ENCODE results near the gene TMEM126A.
"Not testable (repeated sequence)": the region's sequence is repeated elsewhere in the genome, so short reads cannot be mapped to it uniquely, and the experiment has no call there.

Gene TMEM126A

DNA sequence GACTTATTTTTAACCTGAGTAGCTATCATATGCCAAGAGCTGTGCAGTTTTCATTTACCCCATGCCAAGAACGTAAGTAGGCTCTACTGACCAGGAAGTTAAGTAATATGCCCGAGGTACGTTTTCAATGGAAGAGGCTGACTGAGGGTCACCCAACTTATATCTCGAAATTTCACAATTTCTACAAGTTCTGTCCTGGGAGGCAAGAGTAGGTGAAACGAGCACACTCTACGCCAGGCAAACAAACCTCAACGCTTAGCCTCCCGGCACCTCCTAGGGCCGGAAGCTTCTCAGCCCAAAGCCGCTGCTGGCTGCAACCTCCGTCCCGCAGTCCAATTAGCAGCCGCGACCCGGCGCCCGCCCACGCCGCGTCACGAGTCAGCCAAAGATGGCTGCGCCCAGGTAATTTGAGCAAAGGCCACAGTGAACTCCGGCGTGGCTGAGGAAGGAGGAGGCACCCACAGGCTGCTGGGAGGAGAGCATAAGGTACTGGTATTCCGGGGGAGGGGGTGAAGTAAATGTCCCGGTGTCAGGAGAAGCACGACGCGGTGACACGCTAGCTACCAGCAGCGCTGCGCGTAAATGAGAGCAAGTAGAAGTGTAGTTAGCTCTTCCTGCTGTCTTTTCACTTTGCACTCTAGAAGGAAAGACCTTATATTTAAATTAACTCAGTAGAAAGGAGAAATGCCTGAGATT is at the start of gene TMEM126A:
TMEM126A (plus strand) TSS at position 364 of the 696 bp plus-strand sequence. CDS start 2,289 bp downstream, outside the sequence.
- peaks cover 4% of the 10 kb centered on the region for H3K36me3 ChIP-seq (ENCODE audit: insufficient read depth, low read length)
- peaks cover 23% of the 10 kb centered on the region for H3K4me1 ChIP-seq (ENCODE audit: control insufficient read depth, insufficient read depth, low read length, unreplicated experiment)
- H2AFZ ChIP-seq (ENCODE audit: low read length, unreplicated experiment), result peak within 1 kb of the TSS; percentile 94
- peak within 1 kb of the TSS; percentile 40 for H3K27ac ChIP-seq (ENCODE audit: low read depth, low read length)
- peak within 1 kb of the TSS; percentile 83 for H3K4me3 ChIP-seq (ENCODE audit: low read depth, low read length)
- H3K27me3 ChIP-seq (ENCODE audit: insufficient read depth, low read length), result 0 out of 2 replicates have a peak, but pooled peaks cover under 1% of the 10 kb centered on the region
- H3K79me2 ChIP-seq (ENCODE audit: control insufficient read depth, insufficient read depth, low read length, unreplicated experiment), result peaks cover 33% of the 10 kb centered on the region

DNA sequence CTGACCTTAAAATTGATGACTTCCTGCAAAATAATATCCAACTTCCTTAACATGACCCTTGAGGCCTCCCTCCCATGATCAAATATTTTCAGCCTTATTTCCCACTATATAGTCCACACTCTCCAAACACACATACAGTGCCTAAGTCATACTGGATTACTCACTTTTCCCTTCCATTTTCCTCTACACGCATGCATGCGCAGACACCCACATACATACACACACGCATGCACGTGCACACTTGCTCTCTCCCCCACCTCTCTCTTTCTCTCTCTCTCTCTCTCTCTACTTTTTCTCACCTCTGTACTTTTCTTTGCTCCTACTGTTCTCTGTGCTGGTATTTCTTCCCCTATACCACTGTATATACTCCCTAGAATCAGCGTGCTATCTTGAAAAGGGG is 48.7 kb upstream of the TMEM126A start:
- Histone ChIP-seq H3K27ac (ENCODE audit: low read depth, low read length) (no peak overlapping the region), H3K79me2 (ENCODE audit: control insufficient read depth, insufficient read depth, low read length, unreplicated experiment) (no peaks in the 10 kb centered on the region), H3K4me1 (ENCODE audit: control insufficient read depth, insufficient read depth, low read length, unreplicated experiment) (no peaks in the 10 kb centered on the region), H3K4me3 (ENCODE audit: low read depth, low read length) (no peak overlapping the region), H3K36me3 (ENCODE audit: insufficient read depth, low read length) (no peaks in the 10 kb centered on the region), H2AFZ (ENCODE audit: low read length, unreplicated experiment) (no peak overlapping the region), H3K27me3 (ENCODE audit: insufficient read depth, low read length) (no peaks in the 10 kb centered on the region)

DNA sequence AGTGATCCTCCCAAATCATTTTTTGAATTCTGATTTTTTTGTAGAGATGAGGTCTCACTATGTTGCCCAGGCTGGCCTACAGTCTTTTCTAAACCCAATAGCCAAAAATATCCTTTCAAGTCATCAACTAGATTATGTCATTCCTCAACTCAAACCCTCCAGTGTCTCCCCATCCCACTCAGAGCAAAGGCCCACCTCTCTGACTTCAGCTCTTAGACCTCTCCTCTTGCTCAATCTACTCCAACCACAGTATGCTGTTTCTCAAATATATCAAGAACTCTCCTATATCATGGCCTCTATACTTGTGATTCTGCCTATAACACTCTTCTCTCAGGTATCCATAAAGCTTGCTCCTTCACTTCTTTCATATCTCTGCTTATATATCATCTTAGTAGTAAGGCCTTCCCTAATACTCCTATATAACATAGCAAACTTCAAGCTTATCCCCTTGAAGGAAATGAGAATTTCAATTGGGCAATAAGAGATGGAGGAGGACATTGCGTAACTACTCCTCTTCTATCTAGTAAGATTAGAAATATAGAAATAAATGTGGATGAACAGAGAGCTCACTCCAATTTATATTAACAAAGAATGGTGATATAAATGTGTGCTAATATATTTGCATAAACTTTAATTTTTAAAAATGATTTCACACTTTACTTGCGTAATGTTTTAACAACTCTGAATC is 45.1 kb upstream of the TMEM126A start:
- H3K4me1 ChIP-seq (ENCODE audit: control insufficient read depth, insufficient read depth, low read length, unreplicated experiment), result no peaks in the 10 kb centered on the region
- no peaks in the 10 kb centered on the region for H3K79me2 ChIP-seq (ENCODE audit: control insufficient read depth, insufficient read depth, low read length, unreplicated experiment)
- H3K4me3 ChIP-seq (ENCODE audit: low read depth, low read length), result no peak overlapping the region
- no peak overlapping the region for H2AFZ ChIP-seq (ENCODE audit: low read length, unreplicated experiment)
- H3K27me3 ChIP-seq (ENCODE audit: insufficient read depth, low read length), result no peaks in the 10 kb centered on the region
- H3K36me3 ChIP-seq (ENCODE audit: insufficient read depth, low read length), result no peaks in the 10 kb centered on the region
- no peak overlapping the region for H3K27ac ChIP-seq (ENCODE audit: low read depth, low read length)

GRCh38 chr11:85603220-85603619 is 44.5 kb upstream of the TMEM126A start:
- H3K4me1 ChIP-seq (ENCODE audit: control insufficient read depth, insufficient read depth, low read length, unreplicated experiment), result no peaks in the 10 kb centered on the region
- no peaks in the 10 kb centered on the region for H3K79me2 ChIP-seq (ENCODE audit: control insufficient read depth, insufficient read depth, low read length, unreplicated experiment)
- no peaks in the 10 kb centered on the region for H3K36me3 ChIP-seq (ENCODE audit: insufficient read depth, low read length)
- no peaks in the 10 kb centered on the region for H3K27me3 ChIP-seq (ENCODE audit: insufficient read depth, low read length)
- no peak overlapping the region for H2AFZ ChIP-seq (ENCODE audit: low read length, unreplicated experiment)
- no peak overlapping the region for H3K27ac ChIP-seq (ENCODE audit: low read depth, low read length)
- no peak overlapping the region for H3K4me3 ChIP-seq (ENCODE audit: low read depth, low read length)

GRCh38 chr11:85606237-85606636 is 41.5 kb upstream of the TMEM126A start:
- H3K4me1 ChIP-seq (ENCODE audit: control insufficient read depth, insufficient read depth, low read length, unreplicated experiment); H3K79me2 ChIP-seq (ENCODE audit: control insufficient read depth, insufficient read depth, low read length, unreplicated experiment); H3K36me3 ChIP-seq (ENCODE audit: insufficient read depth, low read length); H3K27me3 ChIP-seq (ENCODE audit: insufficient read depth, low read length); H3K4me3 ChIP-seq (ENCODE audit: low read depth, low read length); H2AFZ ChIP-seq (ENCODE audit: low read length, unreplicated experiment); H3K27ac ChIP-seq (ENCODE audit: low read depth, low read length): not testable (repeated sequence)

DNA sequence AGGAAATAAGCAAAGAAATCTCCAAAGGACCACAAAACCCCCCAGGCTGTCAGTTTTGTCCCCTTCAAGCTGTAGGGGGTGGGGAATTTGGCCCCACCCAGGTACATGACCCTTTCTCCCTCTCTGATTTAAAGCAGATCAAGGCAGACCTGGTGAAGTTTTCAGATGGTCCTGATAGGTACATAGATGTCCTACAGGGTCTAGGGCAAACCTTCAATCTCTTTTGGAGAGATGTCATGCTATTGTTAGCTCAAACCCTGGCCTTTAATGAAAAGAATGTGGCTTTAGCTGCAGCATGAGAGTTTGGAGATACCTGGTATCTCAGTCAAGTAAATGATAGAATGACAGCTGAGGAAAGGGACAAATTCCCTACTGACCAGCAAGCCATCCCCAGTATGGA is 39.1 kb upstream of the TMEM126A start:
- not testable (repeated sequence) for H3K27ac ChIP-seq (ENCODE audit: low read depth, low read length); H3K79me2 ChIP-seq (ENCODE audit: control insufficient read depth, insufficient read depth, low read length, unreplicated experiment)

DNA sequence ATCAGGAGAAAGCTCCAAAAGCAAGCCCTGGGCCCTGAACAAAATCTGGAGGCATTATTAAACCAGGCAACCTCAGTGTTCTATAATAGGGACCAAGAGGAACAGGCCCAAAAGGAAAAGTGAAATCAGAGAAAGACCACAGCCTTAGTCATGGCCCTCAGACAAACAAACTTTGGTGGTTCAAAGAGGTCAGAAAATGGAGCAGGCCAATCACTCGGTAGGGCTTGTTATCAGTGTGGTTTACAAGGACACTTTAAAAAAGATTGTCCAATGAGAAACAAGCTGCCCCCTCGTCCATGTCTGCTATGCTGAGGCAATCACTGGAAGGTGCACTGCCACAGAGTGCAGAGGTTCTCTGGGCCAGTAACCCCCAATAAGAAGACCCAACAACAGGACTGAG is 38.5 kb upstream of the TMEM126A start:
- H3K79me2 ChIP-seq (ENCODE audit: control insufficient read depth, insufficient read depth, low read length, unreplicated experiment); H3K4me3 ChIP-seq (ENCODE audit: low read depth, low read length); H3K27ac ChIP-seq (ENCODE audit: low read depth, low read length); H2AFZ ChIP-seq (ENCODE audit: low read length, unreplicated experiment); H3K27me3 ChIP-seq (ENCODE audit: insufficient read depth, low read length); H3K4me1 ChIP-seq (ENCODE audit: control insufficient read depth, insufficient read depth, low read length, unreplicated experiment); H3K36me3 ChIP-seq (ENCODE audit: insufficient read depth, low read length): not testable (repeated sequence)

More for the DNA sequence above, 39.1 kb upstream of the TMEM126A start:
- not testable (repeated sequence) for H3K4me1 ChIP-seq (ENCODE audit: control insufficient read depth, insufficient read depth, low read length, unreplicated experiment); H3K4me3 ChIP-seq (ENCODE audit: low read depth, low read length); H3K27me3 ChIP-seq (ENCODE audit: insufficient read depth, low read length); H2AFZ ChIP-seq (ENCODE audit: low read length, unreplicated experiment); H3K36me3 ChIP-seq (ENCODE audit: insufficient read depth, low read length)

- H3K79me2 ChIP-seq (ENCODE audit: control insufficient read depth, insufficient read depth, low read length, unreplicated experiment); H3K36me3 ChIP-seq (ENCODE audit: insufficient read depth, low read length); H3K27ac ChIP-seq (ENCODE audit: low read depth, low read length); H3K4me1 ChIP-seq (ENCODE audit: control insufficient read depth, insufficient read depth, low read length, unreplicated experiment); H3K4me3 ChIP-seq (ENCODE audit: low read depth, low read length); H2AFZ ChIP-seq (ENCODE audit: low read length, unreplicated experiment); H3K27me3 ChIP-seq (ENCODE audit: insufficient read depth, low read length): not testable (repeated sequence)
Measured at GRCh38 chr11:85611643-85612042, 36.1 kb upstream of the TMEM126A start.

- Histone ChIP-seq H3K79me2 (ENCODE audit: control insufficient read depth, insufficient read depth, low read length, unreplicated experiment) (no peaks in the 10 kb centered on the region), H3K27me3 (ENCODE audit: insufficient read depth, low read length) (no peaks in the 10 kb centered on the region), H3K4me1 (ENCODE audit: control insufficient read depth, insufficient read depth, low read length, unreplicated experiment) (no peaks in the 10 kb centered on the region), H3K27ac (ENCODE audit: low read depth, low read length) (no peak overlapping the region), H3K36me3 (ENCODE audit: insufficient read depth, low read length) (no peaks in the 10 kb centered on the region), H2AFZ (ENCODE audit: low read length, unreplicated experiment) (no peak overlapping the region), H3K4me3 (ENCODE audit: low read depth, low read length) (no peak overlapping the region)
Measured at GRCh38 chr11:85619499-85619898, 28.3 kb upstream of the TMEM126A start.

GRCh38 chr11:85620256-85620655 is 27.5 kb upstream of the TMEM126A start:
- peaks cover 2% of the 10 kb centered on the region for H3K4me1 ChIP-seq (ENCODE audit: control insufficient read depth, insufficient read depth, low read length, unreplicated experiment)
- H3K36me3 ChIP-seq (ENCODE audit: insufficient read depth, low read length), result no peaks in the 10 kb centered on the region
- no peak overlapping the region for H3K4me3 ChIP-seq (ENCODE audit: low read depth, low read length)
- no peaks in the 10 kb centered on the region for H3K79me2 ChIP-seq (ENCODE audit: control insufficient read depth, insufficient read depth, low read length, unreplicated experiment)
- H3K27me3 ChIP-seq (ENCODE audit: insufficient read depth, low read length), result no peaks in the 10 kb centered on the region
- H2AFZ ChIP-seq (ENCODE audit: low read length, unreplicated experiment), result no peak overlapping the region
- H3K27ac ChIP-seq (ENCODE audit: low read depth, low read length), result no peak overlapping the region

GRCh38 chr11:85626496-85626895 is 21.3 kb upstream of the TMEM126A start:
- no peaks in the 10 kb centered on the region for H3K27me3 ChIP-seq (ENCODE audit: insufficient read depth, low read length)
- H3K4me1 ChIP-seq (ENCODE audit: control insufficient read depth, insufficient read depth, low read length, unreplicated experiment), result peaks cover 17% of the 10 kb centered on the region
- no peak overlapping the region for H3K27ac ChIP-seq (ENCODE audit: low read depth, low read length)
- H3K36me3 ChIP-seq (ENCODE audit: insufficient read depth, low read length), result peaks cover 5% of the 10 kb centered on the region
- H3K4me3 ChIP-seq (ENCODE audit: low read depth, low read length), result peak overlapping the region; percentile 93
- peak overlapping the region; percentile 67 for H2AFZ ChIP-seq (ENCODE audit: low read length, unreplicated experiment)
- peaks cover 31% of the 10 kb centered on the region for H3K79me2 ChIP-seq (ENCODE audit: control insufficient read depth, insufficient read depth, low read length, unreplicated experiment)

All from ACC112 (cell line).